Measurements from ENCODE around the gene CHAC1. TPM values are rescaled to one million over a fixed set of nuclear protein-coding genes. Genes with fewer than 3 reads are reported as not detected.

The CHAC1 gene, protein sequence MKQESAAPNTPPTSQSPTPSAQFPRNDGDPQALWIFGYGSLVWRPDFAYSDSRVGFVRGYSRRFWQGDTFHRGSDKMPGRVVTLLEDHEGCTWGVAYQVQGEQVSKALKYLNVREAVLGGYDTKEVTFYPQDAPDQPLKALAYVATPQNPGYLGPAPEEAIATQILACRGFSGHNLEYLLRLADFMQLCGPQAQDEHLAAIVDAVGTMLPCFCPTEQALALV
- 2.8 to 78.5 TPM (median 77.6 TPM) in 3 replicates for total RNA-seq
- long read RNA-seq, transcript CHAC1-202 (3 exons, 1,849 nt) = major isoform, 24 of 66 reads
- long read RNA-seq, partial matches to known transcripts = 1 of 66 reads
- long read RNA-seq, other reads (novel, unspliced or antisense) = 41 of 66 reads

DNA sequence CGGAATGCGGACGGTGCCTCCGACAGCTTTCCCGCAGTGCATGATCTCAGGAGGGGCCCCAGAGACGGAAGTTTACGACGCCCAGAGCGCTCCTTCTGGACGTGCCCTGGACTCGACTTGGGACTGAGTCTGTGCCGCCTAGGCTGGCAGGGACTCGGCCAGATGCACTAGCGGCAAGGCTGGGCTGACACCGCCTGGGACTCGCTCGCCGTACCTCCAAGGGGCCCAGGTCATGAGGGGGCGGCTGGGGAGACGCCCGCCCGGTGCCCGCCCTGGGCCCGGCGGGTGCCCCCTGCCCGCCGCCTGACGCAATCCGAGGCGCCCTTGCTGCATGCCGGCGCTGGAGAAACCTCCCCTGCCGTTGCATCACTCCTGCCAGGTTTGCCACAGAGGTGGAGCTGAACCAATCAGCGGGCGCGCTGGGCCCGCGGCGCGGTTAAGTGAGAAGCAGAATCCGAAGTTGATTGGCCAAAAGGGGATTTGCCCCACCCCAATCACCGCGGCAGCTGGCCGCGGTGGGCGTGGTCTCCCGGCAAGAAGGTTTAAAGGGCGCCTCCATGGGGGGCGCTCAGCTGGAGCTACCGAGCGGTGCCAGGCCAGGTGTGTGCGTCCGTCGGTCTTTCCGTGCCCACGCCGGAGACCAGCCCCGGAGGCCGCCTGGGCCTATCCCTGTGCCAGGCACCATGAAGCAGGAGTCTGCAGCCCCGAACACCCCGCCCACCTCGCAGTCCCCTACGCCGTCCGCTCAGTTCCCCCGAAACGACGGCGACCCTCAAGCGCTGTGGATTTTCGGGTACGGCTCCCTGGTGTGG, at the start of gene CHAC1:
Gene CHAC1 (plus strand): TSS at position 571 of the 812 bp plus-strand sequence. CDS start 113 bp downstream, at position 684.
- Mint-ChIP-seq H3K4me1 (ENCODE audit: low read depth) (peaks cover 53% of the 10 kb centered on the region), H3K4me3 (ENCODE audit: unreplicated experiment) (peak within 1 kb of the TSS; percentile 93), H3K36me3 (ENCODE audit: low read depth) (peaks cover 14% of the 10 kb centered on the region), H3K9me3 (ENCODE audit: low read depth) (no peaks in the 10 kb centered on the region), H3K27ac (ENCODE audit: unreplicated experiment) (peak within 1 kb of the TSS; percentile 97), H3K27me3 (ENCODE audit: low read depth) (no peaks in the 10 kb centered on the region)
- TF ChIP-seq, protein P1, sequence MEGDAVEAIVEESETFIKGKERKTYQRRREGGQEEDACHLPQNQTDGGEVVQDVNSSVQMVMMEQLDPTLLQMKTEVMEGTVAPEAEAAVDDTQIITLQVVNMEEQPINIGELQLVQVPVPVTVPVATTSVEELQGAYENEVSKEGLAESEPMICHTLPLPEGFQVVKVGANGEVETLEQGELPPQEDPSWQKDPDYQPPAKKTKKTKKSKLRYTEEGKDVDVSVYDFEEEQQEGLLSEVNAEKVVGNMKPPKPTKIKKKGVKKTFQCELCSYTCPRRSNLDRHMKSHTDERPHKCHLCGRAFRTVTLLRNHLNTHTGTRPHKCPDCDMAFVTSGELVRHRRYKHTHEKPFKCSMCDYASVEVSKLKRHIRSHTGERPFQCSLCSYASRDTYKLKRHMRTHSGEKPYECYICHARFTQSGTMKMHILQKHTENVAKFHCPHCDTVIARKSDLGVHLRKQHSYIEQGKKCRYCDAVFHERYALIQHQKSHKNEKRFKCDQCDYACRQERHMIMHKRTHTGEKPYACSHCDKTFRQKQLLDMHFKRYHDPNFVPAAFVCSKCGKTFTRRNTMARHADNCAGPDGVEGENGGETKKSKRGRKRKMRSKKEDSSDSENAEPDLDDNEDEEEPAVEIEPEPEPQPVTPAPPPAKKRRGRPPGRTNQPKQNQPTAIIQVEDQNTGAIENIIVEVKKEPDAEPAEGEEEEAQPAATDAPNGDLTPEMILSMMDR (IDR thresholded peaks at IDR 0.05) = peak; percentile 47
- DNase-seq (ENCODE audit: low spot score) = no peak

DNA sequence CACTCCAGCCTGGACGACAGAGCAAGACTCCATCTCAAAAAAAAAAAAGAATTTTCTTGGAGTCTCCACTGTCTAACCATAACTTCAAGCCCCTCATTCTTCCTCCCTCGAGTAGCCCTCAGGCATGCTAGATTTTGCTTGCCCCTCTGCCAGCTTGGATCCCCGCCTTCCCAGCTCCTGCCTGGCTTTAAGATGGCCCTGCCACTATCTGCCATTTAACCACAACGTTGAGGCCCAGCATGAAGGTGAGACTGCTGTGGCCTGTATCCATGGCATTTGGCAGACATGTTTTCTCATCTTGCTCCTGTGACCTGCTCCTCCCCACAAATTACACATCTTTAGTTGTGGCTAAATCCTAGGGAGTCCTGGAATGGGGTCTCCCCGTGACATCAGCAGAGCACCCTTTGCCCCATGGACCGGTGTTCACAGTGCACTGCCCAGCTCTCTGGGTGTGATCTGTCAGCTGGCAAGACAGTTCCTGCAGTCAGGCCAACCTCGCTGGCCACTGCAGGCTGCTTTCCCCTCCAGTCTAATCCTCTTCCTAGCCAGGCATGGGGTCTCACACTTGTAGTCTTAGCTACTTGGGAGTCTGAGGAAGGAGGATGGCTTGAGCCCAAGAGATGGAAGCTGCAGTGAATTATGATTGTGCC, 48.6 kb upstream of the CHAC1 start:
- Mint-ChIP-seq H3K27ac (ENCODE audit: unreplicated experiment) (no peak overlapping the region), H3K27me3 (ENCODE audit: low read depth) (no peaks in the 10 kb centered on the region), H3K4me3 (ENCODE audit: unreplicated experiment) (no peak overlapping the region), H3K4me1 (ENCODE audit: low read depth) (peaks cover 27% of the 10 kb centered on the region), H3K9me3 (ENCODE audit: low read depth) (no peaks in the 10 kb centered on the region), H3K36me3 (ENCODE audit: low read depth) (peaks cover 18% of the 10 kb centered on the region)
- TF ChIP-seq, protein P1 (IDR thresholded peaks at IDR 0.05) = no peak
- no peak for DNase-seq (ENCODE audit: low spot score)

DNA sequence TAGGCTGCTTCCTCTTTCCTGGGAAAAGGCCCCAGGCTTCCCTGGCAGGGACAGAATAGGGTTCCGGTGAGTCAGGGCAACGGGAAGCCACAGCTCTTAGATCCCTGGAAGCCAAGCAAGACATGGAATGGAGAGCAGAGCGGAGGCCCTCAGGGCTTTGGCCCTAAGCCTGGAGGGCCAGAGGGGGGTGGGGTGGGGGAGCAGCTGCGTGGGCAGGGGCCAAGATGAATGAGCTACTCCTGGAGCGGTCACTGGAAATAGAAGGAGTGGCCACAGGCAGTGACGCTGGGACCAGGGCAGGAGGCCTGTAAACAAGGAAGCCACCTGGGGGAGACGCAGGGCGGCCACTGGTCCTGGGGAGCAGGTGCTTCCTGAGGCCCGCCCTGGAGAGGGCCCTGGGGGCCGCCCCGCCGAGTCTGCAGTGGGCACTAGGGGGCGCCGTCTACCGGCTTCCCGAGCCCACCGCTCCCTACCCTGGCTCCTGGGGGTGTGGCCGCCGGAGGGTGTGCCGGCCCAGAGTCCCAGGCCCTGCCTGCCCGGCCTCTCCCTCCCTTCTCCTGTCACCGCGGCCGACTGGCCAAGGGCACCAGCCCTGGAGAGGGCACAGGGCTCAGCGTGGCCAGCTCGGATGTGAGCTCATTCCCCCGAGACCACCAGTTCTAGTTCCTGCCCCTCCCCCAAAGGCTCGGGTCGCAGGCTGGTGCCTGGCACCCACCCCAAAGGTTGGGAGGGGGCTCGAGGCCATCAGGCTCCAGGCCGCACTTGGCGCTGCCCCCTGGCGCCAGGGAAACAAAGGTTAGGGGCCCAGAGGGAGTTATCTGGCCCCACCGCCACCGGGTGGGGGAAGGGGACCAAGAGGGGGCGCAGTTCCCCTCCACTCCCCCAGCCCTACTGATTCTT, 46.9 kb upstream of the CHAC1 start:
- DNase-seq (ENCODE audit: low spot score) = peak; percentile 90
- H3K4me3 Mint-ChIP-seq (ENCODE audit: unreplicated experiment) = peak overlapping the region; percentile 41
- no peaks in the 10 kb centered on the region for H3K9me3 Mint-ChIP-seq (ENCODE audit: low read depth)
- TF ChIP-seq, protein P1 (IDR thresholded peaks at IDR 0.05) = peak; percentile 93
- H3K36me3 Mint-ChIP-seq (ENCODE audit: low read depth) = peaks cover 12% of the 10 kb centered on the region
- H3K27me3 Mint-ChIP-seq (ENCODE audit: low read depth) = no peaks in the 10 kb centered on the region
- peaks cover 28% of the 10 kb centered on the region for H3K4me1 Mint-ChIP-seq (ENCODE audit: low read depth)
- peak overlapping the region; percentile 61 for H3K27ac Mint-ChIP-seq (ENCODE audit: unreplicated experiment)

DNA sequence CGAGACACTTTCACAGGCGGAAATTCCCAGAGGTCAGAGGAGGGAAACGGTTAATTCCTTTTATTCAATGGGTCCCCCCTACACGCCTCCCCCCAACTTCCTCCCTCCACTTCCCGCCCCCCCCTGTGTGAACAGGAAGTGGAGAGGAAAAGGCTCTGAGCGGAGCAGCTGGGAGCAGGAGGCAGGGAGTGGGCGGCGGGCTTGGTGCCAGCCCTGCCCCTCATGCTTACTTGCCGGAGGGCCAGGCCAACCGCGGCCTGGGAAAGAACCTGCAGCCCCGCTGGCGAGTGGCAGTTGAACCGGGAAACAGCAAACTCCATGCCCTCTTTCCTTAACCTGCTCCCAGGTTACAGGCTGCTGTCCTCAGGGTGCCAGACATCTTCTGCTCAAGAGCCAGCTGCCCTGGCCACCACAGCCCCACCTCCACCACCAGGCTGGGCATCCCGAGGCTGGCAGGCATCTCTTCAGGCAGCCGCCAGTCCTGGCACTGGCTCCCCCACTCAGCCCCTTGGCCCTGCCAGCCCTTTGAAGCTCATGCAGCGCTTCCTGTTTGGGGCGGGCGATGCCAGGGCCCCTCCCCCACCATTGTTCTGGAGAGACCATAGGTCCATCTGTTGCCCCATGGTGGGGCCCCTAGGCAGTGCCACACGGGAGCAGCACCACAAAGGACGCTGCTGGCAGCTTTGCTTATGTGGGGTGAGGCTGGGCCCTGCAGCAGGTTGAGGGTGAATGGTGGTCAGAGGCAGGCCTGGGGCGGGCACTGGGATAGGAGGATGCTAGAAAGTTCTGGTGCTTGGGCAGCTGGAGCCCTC, 46.1 kb upstream of the CHAC1 start:
- Mint-ChIP-seq H3K9me3 (ENCODE audit: low read depth) (no peaks in the 10 kb centered on the region), H3K27ac (ENCODE audit: unreplicated experiment) (peak overlapping the region; percentile 27), H3K4me1 (ENCODE audit: low read depth) (peaks cover 28% of the 10 kb centered on the region), H3K36me3 (ENCODE audit: low read depth) (peaks cover 12% of the 10 kb centered on the region), H3K27me3 (ENCODE audit: low read depth) (no peaks in the 10 kb centered on the region), H3K4me3 (ENCODE audit: unreplicated experiment) (no peak overlapping the region)
- TF ChIP-seq, protein P1 (IDR thresholded peaks at IDR 0.05) = no peak
- DNase-seq (ENCODE audit: low spot score) = no peak
